K562 (cell line): Measurements from ENCODE around the gene CXCL13. TPM values are rescaled to one million over a fixed set of nuclear protein-coding genes. Genes with fewer than 3 reads are reported as not detected.

Experiments
- ATAC-seq: fragments of 200-7000 bp; cut with Tn5 transposase; 3 replicates; pipeline ENCODE4 v1.9.1; 2020; ENCODE audit warnings: moderate library complexity
- BruUV-seq: library from RNA; stranded (reverse); fragments of 400-500 nt; replicated peaks from 2 replicates; lab custom pipeline; 2021; lab: Mats Ljungman, UMichigan
- CTCF ChIA-PET: fragments of 300-600 bp; formaldehyde crosslinking; extraction: SDS; loops from one replicate; lab custom pipeline; 2021; ENCODE audit warnings: low intra/inter-chr PET ratio; lab: Yijun Ruan, JAX
- POLR2A ChIA-PET: fragments of 300-600, 350-650 bp; sonication (Branson Sonifier 250); formaldehyde crosslinking; extraction: SDS; loops from one replicate; lab custom pipeline; 2021; ENCODE audit warnings: antibody characterized with exemption, inconsistent platforms; lab: Yijun Ruan, JAX
- DNase-seq, 4 experiments: peaks; one replicate each; pipeline versions ENCODE4 v3.0.0 to v3.0.0-alpha.2; 2011 to 2018; ENCODE audit warnings: low spot score in 3 of 4, mixed read lengths in 3 of 4; ENCODE audit errors: extremely low read depth in 1 of 4
- FAIRE-seq: peaks from 2 replicates; lab custom pipeline; 2011; peaks lifted over from hg19 to GRCh38; lab: Jason Lieb, UNC
- H2AFZ ChIP-seq: 2 replicates; pipeline ENCODE4 v1.6.0; 2011; ENCODE audit warnings: low read depth, low read length, control low read depth, inconsistent platforms
- H3K27ac ChIP-seq: fragments of 200-600 bp; 3 replicates; pipeline ENCODE4 v1.8.0; 2011; ENCODE audit warnings: low read depth, mild to moderate bottlenecking, control low read depth, inconsistent platforms, low read length, moderate library complexity, mixed read lengths; ENCODE audit errors: extremely low read depth
- H3K27me3 ChIP-seq, 2 experiments: fragments of 300-600 bp in 1 of 2; 2 replicates in 1 of 2; 3 replicates in 1 of 2; pipeline versions ENCODE4 v1.6.0 to v1.8.0; 2011; ENCODE audit warnings: inconsistent platforms in 2 of 2, low read length in 2 of 2, mild to moderate bottlenecking in 1 of 2, mixed read lengths in 1 of 2, moderate library complexity in 1 of 2; ENCODE audit not compliant: control insufficient read depth in 2 of 2, insufficient read depth in 2 of 2
- H3K36me3 ChIP-seq: fragments of 300-600 bp; 3 replicates; pipeline ENCODE4 v1.8.0; 2011; ENCODE audit warnings: mild to moderate bottlenecking, low read length, inconsistent platforms; ENCODE audit not compliant: control insufficient read depth, insufficient read depth
- H3K4me1 ChIP-seq, 2 experiments: fragments of 200-600 bp in 1 of 2; replicated peaks in 1 of 2; 2 replicates in 1 of 2; 3 replicates in 1 of 2; pipeline versions ENCODE4 v1.5.1 to v1.8.0; 2011; ENCODE audit warnings: inconsistent platforms in 2 of 2, low read length in 2 of 2, mild to moderate bottlenecking in 1 of 2, mixed read lengths in 1 of 2, moderate library complexity in 1 of 2; ENCODE audit not compliant: control insufficient read depth in 2 of 2, insufficient read depth in 2 of 2
- H3K4me2 ChIP-seq: 2 replicates; pipeline ENCODE4 v1.6.1; 2011; ENCODE audit warnings: low read length, control low read depth, inconsistent platforms, mixed read lengths; ENCODE audit not compliant: insufficient read depth
- H3K4me3 ChIP-seq: fragments of 200-600 bp; sonication (generic), shearing (Covaris generic); 2 replicates; pipeline ENCODE4 v1.5.1; 2016; ENCODE audit warnings: control low read depth, inconsistent platforms
- H3K79me2 ChIP-seq: fragments of 200-600 bp; 3 replicates; pipeline ENCODE4 v1.8.0; 2011; ENCODE audit warnings: low read length, inconsistent platforms; ENCODE audit not compliant: control insufficient read depth, insufficient read depth
- H3K9ac ChIP-seq, 2 experiments: 2 replicates each; pipeline versions ENCODE4 v1.6.0 to v1.6.1; 2011; ENCODE audit warnings: low read depth in 2 of 2, low read length in 2 of 2, control low read depth in 1 of 2, inconsistent platforms in 1 of 2, mild to moderate bottlenecking in 1 of 2, mixed read lengths in 1 of 2; ENCODE audit not compliant: insufficient read depth in 1 of 2
- H3K9me1 ChIP-seq: one replicate; pipeline ENCODE4 v1.6.0; 2011; ENCODE audit warnings: inconsistent platforms, mild to moderate bottlenecking, low read length, moderate library complexity; ENCODE audit not compliant: control insufficient read depth, insufficient read depth
- H3K9me3 ChIP-seq: replicated peaks from 2 replicates; pipeline ENCODE4 v1.5.1; 2011; ENCODE audit warnings: low read depth, low read length, inconsistent platforms; ENCODE audit not compliant: control insufficient read depth, insufficient read depth
- H4K20me1 ChIP-seq: replicated peaks from 2 replicates; pipeline ENCODE4 v1.6.1; 2011; ENCODE audit warnings: low read length, inconsistent platforms, mixed read lengths; ENCODE audit not compliant: control insufficient read depth, insufficient read depth
- ARHGAP35 ChIP-seq: fragments of 450-650 bp; IDR thresholded peaks from 2 replicates; pipeline ENCODE4 v1.6.1; 2018; ENCODE audit not compliant: partially characterized antibody
- CREB1 ChIP-seq, 2 experiments: sonication (generic) in 1 of 2; formaldehyde crosslinking in 1 of 2; IDR thresholded peaks; 2 replicates each; pipeline versions ENCODE4 v1.6.1 to v1.8.0; 2012 to 2022; ENCODE audit warnings: inconsistent platforms in 1 of 2, mild to moderate bottlenecking in 1 of 2, missing genetic modification reagents in 1 of 2, moderate library complexity in 1 of 2
- FOXK1 ChIP-seq: sonication (generic); formaldehyde crosslinking; IDR thresholded peaks from 2 replicates; pipeline ENCODE4 v1.8.0; 2022; ENCODE audit warnings: missing genetic modification reagents, mild to moderate bottlenecking, borderline replicate concordance
- PHB2 ChIP-seq: fragments of 450-650 bp; IDR thresholded peaks from 2 replicates; pipeline ENCODE4 v1.6.1; 2017; ENCODE audit warnings: low read depth
- RBM17 ChIP-seq: fragments of 200-400 bp; formaldehyde crosslinking; IDR thresholded peaks from 2 replicates; pipeline ENCODE4 v1.6.1; 2017; ENCODE audit warnings: low read depth, mild to moderate bottlenecking, low read length, borderline replicate concordance
- SREBF1 ChIP-seq: fragments of 150-350 bp; IDR thresholded peaks from 2 replicates; pipeline ENCODE4 v1.6.1; 2014; ENCODE audit warnings: antibody characterized with exemption, low read depth, low read length, borderline replicate concordance
- TBL1XR1 ChIP-seq, 2 experiments: IDR thresholded peaks; 2 replicates each; pipeline ENCODE4 v1.6.1; 2012; ENCODE audit warnings: improper control_type of control experiment in 2 of 2, low read length in 2 of 2, mild to moderate bottlenecking in 1 of 2
- ZNF133 ChIP-seq: fragments of 250-450 bp; sonication (Bioruptor Pico); IDR thresholded peaks from 2 replicates; pipeline ENCODE4 v1.4.0; 2020; ENCODE audit warnings: mild to moderate bottlenecking
- ZNF24 ChIP-seq: fragments of 450-650 bp; IDR thresholded peaks from 2 replicates; pipeline ENCODE4 v1.6.1; 2016
- ZNF384 ChIP-seq: IDR thresholded peaks from 2 replicates; pipeline ENCODE4 v1.6.1; 2012; ENCODE audit warnings: low read depth, low read length, improper control_type of control experiment
- ZNF780A ChIP-seq: fragments of 250-450 bp; sonication (Bioruptor Pico); IDR thresholded peaks from 2 replicates; pipeline ENCODE4 v1.5.0; 2021; ENCODE audit warnings: mild to moderate bottlenecking
- WGBS: fragments of 100-300 bp; shearing (Covaris generic); methylation state at CpG from one replicate; pipeline ENCODE4 v1.1.6; 2016; ENCODE audit warnings: low coverage, mixed read lengths; ENCODE audit not compliant: insufficient coverage; ENCODE audit errors: missing lambda C conversion rate; 5-methylcytosine and 5-hydroxymethylcytosine counted together
- in situ Hi-C: fragments of 300-500 bp; cut with MboI; formaldehyde crosslinking; loops from 4 replicates; pipeline ENCODE4 v1.15.0; 2018; ENCODE audit warnings: inconsistent platforms, mixed read lengths
- intact Hi-C: fragments of 100-400 bp; cut with micrococcal nuclease; formaldehyde crosslinking; loops from 2 replicates; pipeline ENCODE4 v1.14.2; 2022
- polyA plus RNA-seq, 8 experiments: library from polyadenylated mRNA; depleted of rRNA in 4 of 8; stranded (reverse) in 5 of 8; unstranded in 3 of 8; fragments of >200 nt; fragmentation: Nextera tagmentation in 2 of 8; fragmentation: Illumina TruSeq in 1 of 8; extraction: Ambion mirVana in 2 of 8; extraction: Trizol in 1 of 8; gene quantifications; 2 replicates each; pipeline versions ENCODE4 v1.2.1 to v1.2.3, GENCODE V29; 2011 to 2014; ENCODE audit warnings: inconsistent platforms in 1 of 8, missing spikeins in 1 of 8
- total RNA-seq, 7 experiments: library from RNA; depleted of rRNA in 6 of 7; stranded (reverse); fragments of >200 nt in 6 of 7; fragmentation: Illumina TruSeq in 2 of 7; extraction: Trizol in 2 of 7; gene quantifications; 2 replicates each; pipeline versions ENCODE4 v1.2.1 to v1.2.3, GENCODE V29; 2011 to 2021; ENCODE audit warnings: low replicate concordance in 1 of 7
- TF ChIP-seq, protein P1 (sequence below): fragments of 200-400 bp; formaldehyde crosslinking; IDR thresholded peaks from 2 replicates; pipeline ENCODE4 v1.6.1; 2017; ENCODE audit warnings: mild to moderate bottlenecking, low read depth, low read length, moderate library complexity

The CXCL13 gene
- total and polyA plus RNA-seq, 9 of the 15 experiments (the other 6 are each of a cell fraction or from before 2014, with no cell fraction given): not detected

DNA sequence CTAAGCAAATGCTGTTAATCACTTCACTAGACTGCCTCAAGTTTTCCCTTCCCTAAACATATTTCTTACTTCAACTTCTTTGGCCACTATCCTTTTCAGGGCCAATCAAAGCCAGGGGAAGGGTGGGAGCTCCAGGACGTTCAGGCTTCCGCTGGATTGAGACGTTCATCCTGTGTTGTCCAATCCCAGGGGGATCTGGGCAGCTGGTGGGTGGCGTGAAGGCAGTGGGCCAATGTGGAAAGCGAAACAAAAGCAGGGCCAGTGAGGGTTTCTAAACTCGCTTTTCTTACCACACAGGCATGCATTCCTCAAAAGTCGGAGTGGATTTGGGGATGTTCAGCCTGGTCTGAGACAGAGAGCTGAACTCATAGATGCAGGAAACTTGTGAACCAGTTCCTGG, 7.6 kb downstream of the CXCL13 start:
- ChIA-PET CTCF (no interaction called here), POLR2A (no interaction called here)
- 4% methylated on average over 7 of the region's 7 CpGs for WGBS

GRCh38 chr4:77615153-77615552, 9.5 kb downstream of the CXCL13 start:
- no peak for ATAC-seq
- BruUV-seq: no TSS peak
- H3K36me3 ChIP-seq: no peaks in the 10 kb centered on the region
- TF ChIP-seq ZNF780A (CRISPR knock-in tag): no peak
- TF ChIP-seq, protein P1, sequence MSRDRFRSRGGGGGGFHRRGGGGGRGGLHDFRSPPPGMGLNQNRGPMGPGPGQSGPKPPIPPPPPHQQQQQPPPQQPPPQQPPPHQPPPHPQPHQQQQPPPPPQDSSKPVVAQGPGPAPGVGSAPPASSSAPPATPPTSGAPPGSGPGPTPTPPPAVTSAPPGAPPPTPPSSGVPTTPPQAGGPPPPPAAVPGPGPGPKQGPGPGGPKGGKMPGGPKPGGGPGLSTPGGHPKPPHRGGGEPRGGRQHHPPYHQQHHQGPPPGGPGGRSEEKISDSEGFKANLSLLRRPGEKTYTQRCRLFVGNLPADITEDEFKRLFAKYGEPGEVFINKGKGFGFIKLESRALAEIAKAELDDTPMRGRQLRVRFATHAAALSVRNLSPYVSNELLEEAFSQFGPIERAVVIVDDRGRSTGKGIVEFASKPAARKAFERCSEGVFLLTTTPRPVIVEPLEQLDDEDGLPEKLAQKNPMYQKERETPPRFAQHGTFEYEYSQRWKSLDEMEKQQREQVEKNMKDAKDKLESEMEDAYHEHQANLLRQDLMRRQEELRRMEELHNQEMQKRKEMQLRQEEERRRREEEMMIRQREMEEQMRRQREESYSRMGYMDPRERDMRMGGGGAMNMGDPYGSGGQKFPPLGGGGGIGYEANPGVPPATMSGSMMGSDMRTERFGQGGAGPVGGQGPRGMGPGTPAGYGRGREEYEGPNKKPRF: no peak
- TF ChIP-seq, all 486 proteins: peak for 0
- in situ Hi-C loops (no loop called here), intact Hi-C loops (no loop called here)
- Histone ChIP-seq H3K79me2 (no peaks in the 10 kb centered on the region), H3K9me1 (no peaks in the 10 kb centered on the region), H3K9me3 (no peaks in the 10 kb centered on the region), H3K27ac (no peak overlapping the region), H3K4me1 (no peaks in the 10 kb centered on the region), H3K27me3 (peaks cover 5 to 16% of the 10 kb centered on the region in 2 experiments; a peak in 4 of 5 replicates), H4K20me1 (no peaks in the 10 kb centered on the region), H3K4me2 (no peak overlapping the region), H3K4me3 (no peak overlapping the region), H2AFZ (no peak overlapping the region), H3K9ac (no peak overlapping the region)
- POLR2A ChIA-PET: no interaction called here
- FAIRE-seq: no peak
- no peak for DNase-seq
- CTCF ChIA-PET: no interaction called here
- WGBS: under 1% methylated on average over 5 of the region's 5 CpGs

More for the DNA sequence above, 7.6 kb downstream of the CXCL13 start:
- no peak for ATAC-seq
- H3K79me2 ChIP-seq: no peaks in the 10 kb centered on the region
- H3K27ac ChIP-seq: no peak overlapping the region
- no peak overlapping the region for H3K9ac ChIP-seq
- H3K4me1 ChIP-seq: no peaks in the 10 kb centered on the region
- no peak for FAIRE-seq
- DNase-seq: no peak
- no peak overlapping the region for H2AFZ ChIP-seq
- no peaks in the 10 kb centered on the region for H3K36me3 ChIP-seq
- peaks cover 5 to 16% of the 10 kb centered on the region in 2 experiments; a peak in 4 of 5 replicates for H3K27me3 ChIP-seq
- BruUV-seq: no TSS peak
- no peak overlapping the region for H3K4me2 ChIP-seq
- TF ChIP-seq FOXK1 (no peak), TBL1XR1 (IDR thresholded peaks at IDR 0.05; ENCODE audit: low read length in 2 of 2) (no peak), ARHGAP35 (no peak), CREB1 (IDR thresholded peaks at IDR 0.05) (no peak), CREB1 (CRISPR knock-in tag; IDR thresholded peaks at IDR 0.05) (no peak), RBM17 (no peak), ZNF133 (no peak), ZNF384 (no peak), PHB2 (no peak), SREBF1 (no peak), ZNF24 (no peak)
- in situ Hi-C loops: no loop called here
- H4K20me1 ChIP-seq: no peaks in the 10 kb centered on the region
- H3K9me1 ChIP-seq: no peaks in the 10 kb centered on the region
- intact Hi-C loops: no loop called here
- H3K9me3 ChIP-seq: no peaks in the 10 kb centered on the region
- H3K4me3 ChIP-seq: no peak overlapping the region
